Testis (tissue), 2 donors: Measurements from ENCODE around the gene ZNF267.
"Not testable (repeated sequence)": the region's sequence is repeated elsewhere in the genome, so short reads cannot be mapped to it uniquely, and the experiment has no call there.

Experiments
- POLR2A ChIP-seq: fragments of 450-650 bp; IDR thresholded peaks from one replicate; pipeline ENCODE4 v1.6.1; 2017; ENCODE audit warnings: antibody characterized with exemption, mild to moderate bottlenecking, moderate library complexity
- TF ChIP-seq, protein P1 (sequence below), 3 experiments: fragments of 450-650 bp in 2 of 3; fragments of 200-600 bp in 1 of 3; sonication (generic) in 1 of 3; IDR thresholded peaks; one replicate each; pipeline ENCODE4 v1.5.1; 2016 to 2019; ENCODE audit warnings: antibody characterized with exemption in 3 of 3, mild to moderate bottlenecking in 2 of 3, moderate library complexity in 1 of 3

GRCh38 chr16:31951806-31952205, 78.2 kb downstream of the ZNF267 start:
- TF ChIP-seq, protein P1, sequence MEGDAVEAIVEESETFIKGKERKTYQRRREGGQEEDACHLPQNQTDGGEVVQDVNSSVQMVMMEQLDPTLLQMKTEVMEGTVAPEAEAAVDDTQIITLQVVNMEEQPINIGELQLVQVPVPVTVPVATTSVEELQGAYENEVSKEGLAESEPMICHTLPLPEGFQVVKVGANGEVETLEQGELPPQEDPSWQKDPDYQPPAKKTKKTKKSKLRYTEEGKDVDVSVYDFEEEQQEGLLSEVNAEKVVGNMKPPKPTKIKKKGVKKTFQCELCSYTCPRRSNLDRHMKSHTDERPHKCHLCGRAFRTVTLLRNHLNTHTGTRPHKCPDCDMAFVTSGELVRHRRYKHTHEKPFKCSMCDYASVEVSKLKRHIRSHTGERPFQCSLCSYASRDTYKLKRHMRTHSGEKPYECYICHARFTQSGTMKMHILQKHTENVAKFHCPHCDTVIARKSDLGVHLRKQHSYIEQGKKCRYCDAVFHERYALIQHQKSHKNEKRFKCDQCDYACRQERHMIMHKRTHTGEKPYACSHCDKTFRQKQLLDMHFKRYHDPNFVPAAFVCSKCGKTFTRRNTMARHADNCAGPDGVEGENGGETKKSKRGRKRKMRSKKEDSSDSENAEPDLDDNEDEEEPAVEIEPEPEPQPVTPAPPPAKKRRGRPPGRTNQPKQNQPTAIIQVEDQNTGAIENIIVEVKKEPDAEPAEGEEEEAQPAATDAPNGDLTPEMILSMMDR (IDR thresholded peaks at IDR 0.05), result not testable (repeated sequence)
- not testable (repeated sequence) for TF ChIP-seq POLR2A
